Measurements from ENCODE around the gene FYCO1.

FYCO1 gene

DNA sequence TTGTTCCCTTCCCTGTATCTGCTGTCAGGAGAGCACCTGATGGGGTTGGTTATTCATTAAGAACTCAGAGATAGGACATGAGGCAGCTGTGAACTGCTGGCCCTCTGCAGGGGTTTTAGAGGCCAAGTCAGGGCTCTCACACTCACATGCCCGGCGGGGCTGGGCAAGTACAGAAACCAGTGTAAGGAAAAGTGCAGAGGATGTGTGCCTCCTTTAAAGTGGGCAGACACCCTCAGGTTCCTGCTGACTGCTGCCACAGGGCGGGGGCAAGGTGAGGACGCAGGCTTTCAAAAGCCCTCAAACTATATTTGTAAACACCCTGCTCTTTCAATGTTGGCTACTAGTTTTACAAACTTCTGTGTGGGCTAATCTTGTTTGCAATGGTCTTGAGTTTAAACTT, 30.0 kb downstream of the FYCO1 start:
- DNase-seq (ENCODE audit: low read depth in 3 of 3, low spot score in 1 of 3) = no peak

- no peak for DNase-seq (ENCODE audit: low read depth in 3 of 3, low spot score in 1 of 3)
Measured at GRCh38 chr3:45965253-45965652, 30.4 kb downstream of the FYCO1 start.

DNA sequence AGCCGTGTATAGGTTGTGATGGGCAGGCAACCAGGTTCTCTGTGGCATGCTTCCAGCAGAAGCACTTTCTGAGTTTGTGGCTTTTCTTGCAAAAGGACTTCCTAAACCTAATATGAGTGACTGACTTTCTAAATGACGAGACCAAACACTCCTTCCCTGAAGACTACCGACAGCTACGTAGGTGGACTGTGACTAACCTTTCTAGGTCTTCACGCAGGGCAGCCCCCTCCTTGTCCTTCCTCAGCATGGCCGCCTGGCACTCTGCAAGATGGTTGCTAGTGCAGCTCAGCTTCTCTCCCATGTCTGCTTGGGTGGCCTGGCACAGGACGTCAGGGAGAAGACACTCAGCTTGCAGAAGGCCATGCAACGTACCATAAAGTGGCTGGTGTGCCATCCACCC, 31.5 kb downstream of the FYCO1 start:
- no peak for DNase-seq (ENCODE audit: low read depth in 3 of 3, low spot score in 1 of 3)

- no peak for DNase-seq (ENCODE audit: low read depth in 3 of 3, low spot score in 1 of 3)
Measured at GRCh38 chr3:45962033-45962432, 33.6 kb downstream of the FYCO1 start.

DNA sequence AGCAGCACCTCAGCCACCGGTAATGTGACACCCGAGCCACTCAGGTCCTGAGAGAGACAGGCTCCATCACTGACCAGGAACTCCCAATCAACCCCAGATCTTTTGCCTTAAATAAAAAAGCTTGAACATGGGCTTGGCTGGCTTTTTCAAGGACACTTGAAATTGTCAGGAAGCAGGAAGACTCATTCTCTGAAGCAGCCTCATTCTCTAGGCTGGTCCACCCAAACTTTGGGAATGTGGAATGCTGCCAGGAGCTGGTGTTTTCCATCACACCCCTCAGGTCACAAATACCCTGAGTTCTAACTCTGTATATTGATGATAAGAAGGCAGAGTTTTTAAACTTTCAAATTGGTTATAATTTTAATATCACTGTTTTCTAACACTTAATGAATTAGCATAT, 35.3 kb downstream of the FYCO1 start:
- no peak for DNase-seq (ENCODE audit: low read depth in 3 of 3, low spot score in 1 of 3)

DNA sequence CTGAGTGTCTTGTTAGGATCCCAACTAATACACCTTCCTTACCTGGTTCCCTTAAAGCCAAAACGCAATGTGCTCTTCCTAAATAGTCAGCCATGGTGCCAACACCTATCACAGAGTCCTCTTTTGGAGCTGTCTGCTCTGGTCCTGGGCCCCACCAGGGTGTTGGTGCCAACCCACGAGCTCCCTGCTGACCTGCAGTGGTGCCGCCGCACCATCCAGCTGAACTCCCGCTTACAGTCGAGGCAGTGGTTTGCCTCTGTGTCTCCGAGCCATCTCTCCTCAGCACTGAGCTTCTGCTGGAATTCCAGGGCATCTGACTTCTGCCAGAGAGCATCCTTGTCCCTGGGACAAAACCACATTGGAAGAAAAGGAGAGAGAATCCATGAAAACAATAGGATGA, 36.4 kb downstream of the FYCO1 start:
- DNase-seq (ENCODE audit: low read depth in 3 of 3, low spot score in 1 of 3) = no peak

DNA sequence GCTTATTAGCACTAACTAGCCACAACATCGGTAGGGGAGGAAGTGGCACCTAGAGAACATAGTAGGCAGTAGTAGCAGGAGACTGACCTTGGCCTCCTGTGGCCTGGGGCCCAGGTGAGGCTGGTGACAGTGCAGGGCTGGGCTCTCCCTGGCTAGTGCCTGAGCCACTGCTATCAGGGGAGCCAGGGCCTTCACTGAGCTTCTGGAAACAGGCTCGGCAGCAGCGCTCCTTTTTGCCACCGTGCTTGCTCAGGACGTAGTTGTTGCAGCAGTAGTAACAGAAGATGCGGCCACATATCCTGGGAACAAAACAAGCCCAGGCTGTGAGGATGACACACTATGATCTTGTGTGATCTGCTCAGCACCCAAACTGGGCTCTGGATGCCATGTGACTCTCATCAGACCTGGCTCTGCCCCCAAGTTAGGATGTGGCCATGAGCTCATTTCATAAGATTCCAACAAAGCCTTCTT, 37.3 kb downstream of the FYCO1 start:
- no peak for DNase-seq (ENCODE audit: low read depth in 3 of 3, low spot score in 1 of 3)

DNA sequence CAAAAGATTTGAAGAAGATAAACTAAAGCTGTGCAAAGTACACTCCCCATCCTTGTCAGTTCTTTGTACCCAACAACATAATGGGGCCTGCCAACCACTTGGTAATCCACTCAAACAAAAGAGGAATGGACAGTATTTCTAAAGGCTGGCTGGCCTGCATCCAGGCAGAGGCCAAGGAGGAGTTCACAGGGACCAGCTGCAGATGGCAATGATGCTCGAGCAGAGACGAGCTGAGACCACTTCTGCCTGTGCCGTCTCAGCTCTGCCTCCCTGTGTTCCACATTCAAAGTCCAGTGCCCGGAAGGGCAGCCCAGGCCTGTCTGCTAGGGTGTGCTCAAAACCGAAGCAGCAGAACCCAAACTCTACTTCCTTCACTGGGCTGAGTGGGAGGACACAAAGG, 38.0 kb downstream of the FYCO1 start:
- DNase-seq (ENCODE audit: low read depth in 3 of 3, low spot score in 1 of 3) = no peak

DNA sequence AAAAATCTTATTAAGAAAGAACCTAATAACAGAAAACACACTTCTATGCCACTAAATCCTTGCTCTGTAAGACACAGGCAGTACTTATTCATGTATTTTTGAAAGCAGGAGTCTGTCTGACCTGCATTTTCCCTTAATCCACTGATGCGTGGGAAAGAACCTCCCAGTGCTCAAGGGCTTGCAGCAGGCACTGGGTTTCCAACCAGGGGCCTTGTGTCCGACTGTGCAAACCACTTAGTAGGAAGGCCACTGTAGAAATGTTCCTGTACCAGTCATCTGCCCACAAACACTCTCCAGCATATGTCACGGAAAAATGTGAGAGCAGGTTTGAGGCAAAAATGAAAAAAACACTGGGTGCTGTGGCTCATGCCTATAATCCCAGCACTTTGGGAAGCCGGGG, 39.9 kb downstream of the FYCO1 start:
- no peak for DNase-seq (ENCODE audit: low read depth in 3 of 3, low spot score in 1 of 3)

- no peak for DNase-seq (ENCODE audit: low read depth in 3 of 3, low spot score in 1 of 3)
Measured at GRCh38 chr3:45955017-45955647, 40.5 kb downstream of the FYCO1 start.

DNA sequence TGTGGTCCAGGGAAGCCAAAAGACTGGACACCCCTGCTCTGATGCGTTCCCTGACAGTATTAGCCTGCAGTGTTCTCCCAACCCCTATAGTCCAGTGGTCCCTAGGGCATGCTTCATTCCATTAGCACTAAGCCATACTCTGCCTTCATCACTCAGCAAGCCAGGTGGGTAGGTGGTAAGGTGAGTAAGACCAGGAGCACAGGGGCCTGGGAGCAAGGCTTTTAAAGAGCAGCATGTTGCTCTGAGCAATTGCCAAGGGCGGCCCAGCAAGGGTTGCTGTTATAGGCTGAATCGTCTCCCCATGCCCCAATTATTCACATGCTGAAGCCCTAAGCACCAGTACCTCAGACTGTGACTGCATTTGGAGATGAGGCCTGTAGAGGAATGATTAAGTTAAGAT, 41.3 kb downstream of the FYCO1 start:
- no peak for DNase-seq (ENCODE audit: low read depth in 3 of 3, low spot score in 1 of 3)

DNA sequence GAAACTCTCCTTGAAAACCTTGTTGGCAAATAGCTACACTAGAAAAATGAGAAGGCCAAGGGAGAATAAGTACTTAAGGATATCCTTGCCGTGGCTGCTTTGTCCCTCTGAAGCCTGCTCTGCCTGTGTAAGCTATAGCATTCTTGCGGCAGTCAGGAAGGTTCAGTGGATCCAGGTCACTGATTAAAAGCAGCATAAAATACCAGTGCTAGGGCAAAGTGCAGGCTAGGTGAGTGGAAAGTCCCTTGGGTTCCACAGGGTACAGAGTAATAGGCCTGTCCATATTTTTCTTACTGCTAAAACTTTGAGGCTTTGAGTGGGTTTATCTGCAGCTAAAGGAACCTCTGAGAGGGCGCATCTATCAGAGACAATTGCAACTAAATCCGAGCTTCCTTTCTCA, 42.1 kb downstream of the FYCO1 start:
- DNase-seq (ENCODE audit: low read depth in 3 of 3, low spot score in 1 of 3) = no peak

- no peak for DNase-seq (ENCODE audit: low read depth in 3 of 3, low spot score in 1 of 3)
Measured at GRCh38 chr3:45952456-45952855, 43.2 kb downstream of the FYCO1 start.

DNA sequence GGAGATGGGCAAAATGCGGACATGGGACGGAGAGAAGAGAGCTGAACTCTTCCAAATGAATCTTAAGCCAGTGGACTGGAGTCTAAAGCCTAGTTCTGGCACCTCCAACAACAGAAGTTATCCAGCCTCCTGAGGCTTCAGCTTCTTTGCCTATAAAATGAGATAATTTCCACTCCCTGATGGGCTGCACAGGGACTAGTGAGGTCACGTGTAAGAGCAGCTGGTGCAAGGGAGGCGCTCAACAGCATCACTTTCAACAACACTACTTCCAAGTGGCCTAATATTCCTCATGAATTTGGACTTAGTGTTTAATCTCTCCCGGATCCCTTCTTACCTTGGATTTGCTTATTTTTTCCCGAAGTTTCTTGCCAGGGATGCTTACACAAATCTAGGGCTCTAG, 43.7 kb downstream of the FYCO1 start:
- no peak for DNase-seq (ENCODE audit: low read depth in 3 of 3, low spot score in 1 of 3)

GRCh38 chr3:45950686-45951600, 44.7 kb downstream of the FYCO1 start:
- no peak for DNase-seq (ENCODE audit: low read depth in 3 of 3, low spot score in 1 of 3)

- no peak for DNase-seq (ENCODE audit: low read depth in 3 of 3, low spot score in 1 of 3)
Measured at GRCh38 chr3:45950131-45950530, 45.5 kb downstream of the FYCO1 start.

GRCh38 chr3:45949432-45949831, 46.2 kb downstream of the FYCO1 start:
- DNase-seq (ENCODE audit: low read depth in 3 of 3, low spot score in 1 of 3) = no peak

DNA sequence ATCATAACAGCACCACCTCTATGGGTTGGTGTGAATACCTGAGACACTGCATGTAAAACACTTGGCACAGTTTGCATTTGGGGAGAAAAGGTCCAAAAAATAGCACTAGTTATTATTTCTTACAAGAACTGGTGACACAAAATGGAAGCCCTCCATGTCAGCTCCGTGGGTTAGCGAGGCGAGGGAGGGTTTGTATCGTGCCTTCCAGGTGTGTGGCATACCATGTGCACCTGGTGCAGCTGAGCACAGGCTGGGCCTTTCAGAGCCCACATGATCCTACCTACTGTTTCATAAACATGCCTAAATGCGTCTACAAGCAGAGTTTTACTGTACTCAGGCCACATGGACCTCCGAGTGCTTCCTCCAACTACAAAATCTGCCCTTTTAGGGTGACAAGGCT, 46.7 kb downstream of the FYCO1 start:
- no peak for DNase-seq (ENCODE audit: low read depth in 3 of 3, low spot score in 1 of 3)

DNA sequence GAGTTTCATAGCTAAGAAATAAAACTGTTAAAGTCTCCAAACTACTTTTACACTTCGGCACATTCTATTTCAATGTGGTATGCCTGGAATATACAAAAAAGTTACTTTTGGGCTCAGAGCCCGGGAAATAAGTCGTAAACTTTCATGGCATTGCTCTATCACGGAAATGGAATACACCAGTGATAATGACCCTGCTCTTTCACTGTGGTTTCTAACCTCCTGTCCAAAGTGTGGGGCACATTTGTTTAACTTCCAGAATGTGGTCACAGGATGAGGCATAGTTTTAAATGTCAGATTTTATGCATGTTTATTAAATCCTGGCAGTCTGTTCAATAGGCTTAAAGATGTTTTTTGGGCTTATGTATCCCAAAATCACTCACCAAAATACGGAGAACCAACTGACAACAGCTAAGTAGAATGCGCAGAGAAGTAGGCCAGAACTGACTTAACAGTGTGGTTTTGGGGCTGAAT, 47.3 kb downstream of the FYCO1 start:
- DNase-seq (ENCODE audit: low read depth in 3 of 3, low spot score in 1 of 3) = no peak

GRCh38 chr3:45947361-45947760, 48.3 kb downstream of the FYCO1 start:
- no peak for DNase-seq (ENCODE audit: low read depth in 3 of 3, low spot score in 1 of 3)

GRCh38 chr3:45946875-45947274, 48.7 kb downstream of the FYCO1 start:
- DNase-seq (ENCODE audit: low read depth in 3 of 3, low spot score in 1 of 3) = no peak

DNA sequence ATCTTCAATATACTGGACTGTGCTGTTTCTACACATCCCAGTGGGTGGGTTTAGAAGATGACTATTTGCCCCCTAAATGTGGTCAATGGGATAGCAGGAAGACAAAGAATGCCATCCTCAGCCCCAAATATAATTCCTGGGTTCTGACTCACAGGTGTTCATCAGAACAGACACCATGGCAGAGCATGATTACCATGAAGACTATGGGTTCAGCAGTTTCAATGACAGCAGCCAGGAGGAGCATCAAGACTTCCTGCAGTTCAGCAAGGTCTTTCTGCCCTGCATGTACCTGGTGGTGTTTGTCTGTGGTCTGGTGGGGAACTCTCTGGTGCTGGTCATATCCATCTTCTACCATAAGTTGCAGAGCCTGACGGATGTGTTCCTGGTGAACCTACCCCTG, 49.3 kb downstream of the FYCO1 start:
- no peak for DNase-seq (ENCODE audit: low read depth in 3 of 3, low spot score in 1 of 3)

All from stimulated activated CD4-positive, alpha-beta T cell treated with anti-CD3 and anti-CD28 coated beads, TNF-alpha, amount 100 ng/mL, for 1 hour (primary cell).